Measurements from ENCODE around the gene ABLIM3. TPM values are rescaled to one million over a fixed set of nuclear protein-coding genes. Genes with fewer than 3 reads are reported as not detected.

Gene ABLIM3
- total RNA-seq, 1 experiment from 2014 or later: 12.9 TPM

DNA sequence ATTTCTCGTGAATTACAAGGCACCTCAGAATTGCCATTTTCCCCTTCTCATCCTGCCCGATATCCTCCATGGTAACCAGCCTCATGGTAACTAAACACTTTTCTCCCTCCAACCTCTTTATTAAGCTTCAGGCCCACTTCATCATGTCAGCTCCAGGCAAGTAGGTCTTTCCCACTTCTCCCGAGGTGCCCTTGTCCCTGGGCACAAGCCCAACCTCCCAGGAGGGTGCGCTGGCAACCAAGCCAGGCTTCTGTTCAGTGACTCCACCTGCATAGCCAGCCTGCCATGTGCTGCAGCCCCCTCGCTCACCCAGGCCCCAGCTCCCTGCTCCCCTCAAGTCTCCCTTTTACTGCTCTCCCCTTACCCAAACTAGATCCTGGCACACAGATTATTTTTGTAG lies 83.0 kb downstream of the ABLIM3 start:
- no TSS peak for BruUV-seq (replicated peaks)
- no peak overlapping the region for H3K27ac ChIP-seq (ENCODE audit: low read length)
- TF ChIP-seq, protein P1, sequence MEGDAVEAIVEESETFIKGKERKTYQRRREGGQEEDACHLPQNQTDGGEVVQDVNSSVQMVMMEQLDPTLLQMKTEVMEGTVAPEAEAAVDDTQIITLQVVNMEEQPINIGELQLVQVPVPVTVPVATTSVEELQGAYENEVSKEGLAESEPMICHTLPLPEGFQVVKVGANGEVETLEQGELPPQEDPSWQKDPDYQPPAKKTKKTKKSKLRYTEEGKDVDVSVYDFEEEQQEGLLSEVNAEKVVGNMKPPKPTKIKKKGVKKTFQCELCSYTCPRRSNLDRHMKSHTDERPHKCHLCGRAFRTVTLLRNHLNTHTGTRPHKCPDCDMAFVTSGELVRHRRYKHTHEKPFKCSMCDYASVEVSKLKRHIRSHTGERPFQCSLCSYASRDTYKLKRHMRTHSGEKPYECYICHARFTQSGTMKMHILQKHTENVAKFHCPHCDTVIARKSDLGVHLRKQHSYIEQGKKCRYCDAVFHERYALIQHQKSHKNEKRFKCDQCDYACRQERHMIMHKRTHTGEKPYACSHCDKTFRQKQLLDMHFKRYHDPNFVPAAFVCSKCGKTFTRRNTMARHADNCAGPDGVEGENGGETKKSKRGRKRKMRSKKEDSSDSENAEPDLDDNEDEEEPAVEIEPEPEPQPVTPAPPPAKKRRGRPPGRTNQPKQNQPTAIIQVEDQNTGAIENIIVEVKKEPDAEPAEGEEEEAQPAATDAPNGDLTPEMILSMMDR (IDR thresholded peaks at IDR 0.05): no peak
- TF ChIP-seq, protein P2, sequence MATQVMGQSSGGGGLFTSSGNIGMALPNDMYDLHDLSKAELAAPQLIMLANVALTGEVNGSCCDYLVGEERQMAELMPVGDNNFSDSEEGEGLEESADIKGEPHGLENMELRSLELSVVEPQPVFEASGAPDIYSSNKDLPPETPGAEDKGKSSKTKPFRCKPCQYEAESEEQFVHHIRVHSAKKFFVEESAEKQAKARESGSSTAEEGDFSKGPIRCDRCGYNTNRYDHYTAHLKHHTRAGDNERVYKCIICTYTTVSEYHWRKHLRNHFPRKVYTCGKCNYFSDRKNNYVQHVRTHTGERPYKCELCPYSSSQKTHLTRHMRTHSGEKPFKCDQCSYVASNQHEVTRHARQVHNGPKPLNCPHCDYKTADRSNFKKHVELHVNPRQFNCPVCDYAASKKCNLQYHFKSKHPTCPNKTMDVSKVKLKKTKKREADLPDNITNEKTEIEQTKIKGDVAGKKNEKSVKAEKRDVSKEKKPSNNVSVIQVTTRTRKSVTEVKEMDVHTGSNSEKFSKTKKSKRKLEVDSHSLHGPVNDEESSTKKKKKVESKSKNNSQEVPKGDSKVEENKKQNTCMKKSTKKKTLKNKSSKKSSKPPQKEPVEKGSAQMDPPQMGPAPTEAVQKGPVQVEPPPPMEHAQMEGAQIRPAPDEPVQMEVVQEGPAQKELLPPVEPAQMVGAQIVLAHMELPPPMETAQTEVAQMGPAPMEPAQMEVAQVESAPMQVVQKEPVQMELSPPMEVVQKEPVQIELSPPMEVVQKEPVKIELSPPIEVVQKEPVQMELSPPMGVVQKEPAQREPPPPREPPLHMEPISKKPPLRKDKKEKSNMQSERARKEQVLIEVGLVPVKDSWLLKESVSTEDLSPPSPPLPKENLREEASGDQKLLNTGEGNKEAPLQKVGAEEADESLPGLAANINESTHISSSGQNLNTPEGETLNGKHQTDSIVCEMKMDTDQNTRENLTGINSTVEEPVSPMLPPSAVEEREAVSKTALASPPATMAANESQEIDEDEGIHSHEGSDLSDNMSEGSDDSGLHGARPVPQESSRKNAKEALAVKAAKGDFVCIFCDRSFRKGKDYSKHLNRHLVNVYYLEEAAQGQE (IDR thresholded peaks at IDR 0.05; ENCODE audit: insufficient read depth in 1 of 2, low read depth in 2 of 2, low read length in 1 of 2): no peak
- TF ChIP-seq POLR2AphosphoS5 (IDR thresholded peaks at IDR 0.05; ENCODE audit: low read depth, low read length): no peak
- no peak for TF ChIP-seq TCF7L2 (IDR thresholded peaks at IDR 0.05; ENCODE audit: low read depth, low read length)
- TF ChIP-seq SIN3A (IDR thresholded peaks at IDR 0.05; ENCODE audit: borderline replicate concordance, insufficient read depth, low read depth, low read length): no peak
- ChIA-PET CTCF (no interaction called here), POLR2A (no interaction called here)
- no peaks in the 10 kb centered on the region for H3K36me3 ChIP-seq (ENCODE audit: control insufficient read depth, insufficient read depth, low read length)
- intact Hi-C loops (cut with micrococcal nuclease; ENCODE audit: unreplicated experiment) (no loop called here), in situ Hi-C loops (cut with HindIII; ENCODE audit: low pct_unique_long_range_greater_than_20kb, low sequenced_read_pairs) (no loop called here)
- ATAC-seq (no peak), DNase-seq (ENCODE audit: low read depth, low spot score) (no peak)
- no peak overlapping the region for H3K4me3 ChIP-seq (ENCODE audit: low read depth in 2 of 2, low read length in 2 of 2)
- H3K9me3 ChIP-seq (ENCODE audit: control insufficient read depth, insufficient read depth, low read depth, low read length): no peaks in the 10 kb centered on the region
- no peaks in the 10 kb centered on the region for H3K27me3 ChIP-seq (ENCODE audit: control insufficient read depth, insufficient read depth, low read length)
- no peaks in the 10 kb centered on the region for H3K4me1 ChIP-seq (ENCODE audit: control insufficient read depth, insufficient read depth, low read length)

DNA sequence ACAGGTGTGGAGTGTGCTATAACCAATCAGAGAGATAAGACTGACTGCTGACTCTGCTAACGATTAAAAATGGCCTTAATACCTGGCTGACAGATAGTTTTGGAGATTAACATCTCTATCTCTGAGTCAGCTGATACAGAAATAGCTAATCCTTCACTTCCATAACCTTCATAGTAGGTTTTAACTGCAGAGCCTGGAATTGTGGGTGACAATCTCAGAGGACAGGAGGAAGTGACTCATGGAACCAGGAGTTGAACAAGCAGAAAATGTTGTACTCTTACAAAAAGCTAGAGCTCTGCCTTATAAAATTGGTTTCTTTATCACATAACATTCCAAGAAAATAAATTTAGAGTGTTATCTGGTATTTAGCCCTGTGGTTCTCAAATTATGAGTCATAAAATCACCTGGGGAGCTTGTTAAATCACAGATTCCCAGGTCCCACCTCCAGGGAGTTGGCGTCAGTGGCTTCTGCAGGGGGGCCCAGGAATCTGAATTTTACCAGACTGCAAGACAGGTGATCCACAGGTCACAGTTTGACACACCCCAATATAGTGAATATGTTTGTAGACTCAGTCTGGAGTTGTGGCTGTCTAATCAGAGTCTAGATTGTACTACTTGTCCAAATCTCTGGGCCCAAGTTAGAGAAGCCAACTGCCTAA lies 86.0 kb downstream of the ABLIM3 start:
- CTCF ChIA-PET: interaction anchor here (0.6 kb wide), 1 partner anchor 10 kb away, joined by 3 read pairs; no protein-coding TSS in a partner anchor

More for the DNA sequence above, 86.0 kb downstream of the ABLIM3 start:
- BruUV-seq (replicated peaks): no TSS peak
- in situ Hi-C loops (cut with HindIII; ENCODE audit: low pct_unique_long_range_greater_than_20kb, low sequenced_read_pairs) (no loop called here), intact Hi-C loops (cut with micrococcal nuclease; ENCODE audit: unreplicated experiment) (no loop called here)
- TF ChIP-seq SIN3A (IDR thresholded peaks at IDR 0.05; ENCODE audit: borderline replicate concordance, insufficient read depth, low read depth, low read length) (no peak), POLR2AphosphoS5 (IDR thresholded peaks at IDR 0.05; ENCODE audit: low read depth, low read length) (no peak), TCF7L2 (IDR thresholded peaks at IDR 0.05; ENCODE audit: low read depth, low read length) (no peak)
- TF ChIP-seq, protein P2 (IDR thresholded peaks at IDR 0.05; ENCODE audit: insufficient read depth in 1 of 2, low read depth in 2 of 2, low read length in 1 of 2): no peak
- TF ChIP-seq, protein P1 (IDR thresholded peaks at IDR 0.05): no peak
- Histone ChIP-seq H3K4me1 (ENCODE audit: control insufficient read depth, insufficient read depth, low read length) (no peaks in the 10 kb centered on the region), H3K9me3 (ENCODE audit: control insufficient read depth, insufficient read depth, low read depth, low read length) (no peaks in the 10 kb centered on the region), H3K4me3 (ENCODE audit: low read depth in 2 of 2, low read length in 2 of 2) (no peak overlapping the region), H3K36me3 (ENCODE audit: control insufficient read depth, insufficient read depth, low read length) (no peaks in the 10 kb centered on the region), H3K27me3 (ENCODE audit: control insufficient read depth, insufficient read depth, low read length) (no peaks in the 10 kb centered on the region), H3K27ac (ENCODE audit: low read length) (no peak overlapping the region)
- ATAC-seq (no peak), DNase-seq (ENCODE audit: low read depth, low spot score) (no peak)
- POLR2A ChIA-PET: no interaction called here

Data from Panc1 (cell line).